ENCODE results near the gene RNF157. TPM values are rescaled to one million over a fixed set of nuclear protein-coding genes. Genes with fewer than 3 reads are reported as not detected.

Gene RNF157
- polyA plus RNA-seq, 1 experiment = 1.6 TPM

DNA sequence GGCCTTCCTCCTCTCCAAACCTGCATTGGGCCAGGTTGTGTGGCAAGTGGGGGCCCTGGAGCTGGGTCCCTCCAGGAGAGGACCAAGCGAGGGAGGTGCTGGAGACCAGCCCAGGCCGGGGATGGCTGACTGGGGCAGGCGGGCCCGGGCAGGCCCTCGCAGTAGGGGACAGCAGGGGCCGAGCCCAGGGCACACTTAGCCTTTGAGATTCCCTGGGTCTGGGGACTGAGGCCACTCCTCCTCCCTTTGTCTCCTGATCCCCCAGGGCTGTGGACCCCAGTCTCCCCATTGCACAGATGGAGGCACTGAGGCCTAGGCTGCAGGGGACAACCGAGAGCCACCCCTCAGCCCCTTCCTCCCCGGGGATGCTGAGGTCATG is 104.5 kb downstream of the RNF157 start:
- Histone ChIP-seq H3K4me3 (ENCODE audit: low read depth, low read length) (no peak overlapping the region), H3K27me3 (ENCODE audit: control insufficient read depth, insufficient read depth, low read length) (peaks cover 98% of the 10 kb centered on the region), H3K9me3 (ENCODE audit: control insufficient read depth, insufficient read depth, low read length) (peaks cover 3% of the 10 kb centered on the region; the same call in 1 of the 2 replicates), H3K27ac (ENCODE audit: low read depth, low read length) (no peak overlapping the region)
- CTCF ChIA-PET = no interaction called here
- DNase-seq (ENCODE audit: low read depth, low spot score) = no peak
- TF ChIP-seq, protein P1, sequence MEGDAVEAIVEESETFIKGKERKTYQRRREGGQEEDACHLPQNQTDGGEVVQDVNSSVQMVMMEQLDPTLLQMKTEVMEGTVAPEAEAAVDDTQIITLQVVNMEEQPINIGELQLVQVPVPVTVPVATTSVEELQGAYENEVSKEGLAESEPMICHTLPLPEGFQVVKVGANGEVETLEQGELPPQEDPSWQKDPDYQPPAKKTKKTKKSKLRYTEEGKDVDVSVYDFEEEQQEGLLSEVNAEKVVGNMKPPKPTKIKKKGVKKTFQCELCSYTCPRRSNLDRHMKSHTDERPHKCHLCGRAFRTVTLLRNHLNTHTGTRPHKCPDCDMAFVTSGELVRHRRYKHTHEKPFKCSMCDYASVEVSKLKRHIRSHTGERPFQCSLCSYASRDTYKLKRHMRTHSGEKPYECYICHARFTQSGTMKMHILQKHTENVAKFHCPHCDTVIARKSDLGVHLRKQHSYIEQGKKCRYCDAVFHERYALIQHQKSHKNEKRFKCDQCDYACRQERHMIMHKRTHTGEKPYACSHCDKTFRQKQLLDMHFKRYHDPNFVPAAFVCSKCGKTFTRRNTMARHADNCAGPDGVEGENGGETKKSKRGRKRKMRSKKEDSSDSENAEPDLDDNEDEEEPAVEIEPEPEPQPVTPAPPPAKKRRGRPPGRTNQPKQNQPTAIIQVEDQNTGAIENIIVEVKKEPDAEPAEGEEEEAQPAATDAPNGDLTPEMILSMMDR (IDR thresholded peaks at IDR 0.05; ENCODE audit: low read depth, low read length) = no peak
- POLR2A ChIA-PET = no interaction called here

DNA sequence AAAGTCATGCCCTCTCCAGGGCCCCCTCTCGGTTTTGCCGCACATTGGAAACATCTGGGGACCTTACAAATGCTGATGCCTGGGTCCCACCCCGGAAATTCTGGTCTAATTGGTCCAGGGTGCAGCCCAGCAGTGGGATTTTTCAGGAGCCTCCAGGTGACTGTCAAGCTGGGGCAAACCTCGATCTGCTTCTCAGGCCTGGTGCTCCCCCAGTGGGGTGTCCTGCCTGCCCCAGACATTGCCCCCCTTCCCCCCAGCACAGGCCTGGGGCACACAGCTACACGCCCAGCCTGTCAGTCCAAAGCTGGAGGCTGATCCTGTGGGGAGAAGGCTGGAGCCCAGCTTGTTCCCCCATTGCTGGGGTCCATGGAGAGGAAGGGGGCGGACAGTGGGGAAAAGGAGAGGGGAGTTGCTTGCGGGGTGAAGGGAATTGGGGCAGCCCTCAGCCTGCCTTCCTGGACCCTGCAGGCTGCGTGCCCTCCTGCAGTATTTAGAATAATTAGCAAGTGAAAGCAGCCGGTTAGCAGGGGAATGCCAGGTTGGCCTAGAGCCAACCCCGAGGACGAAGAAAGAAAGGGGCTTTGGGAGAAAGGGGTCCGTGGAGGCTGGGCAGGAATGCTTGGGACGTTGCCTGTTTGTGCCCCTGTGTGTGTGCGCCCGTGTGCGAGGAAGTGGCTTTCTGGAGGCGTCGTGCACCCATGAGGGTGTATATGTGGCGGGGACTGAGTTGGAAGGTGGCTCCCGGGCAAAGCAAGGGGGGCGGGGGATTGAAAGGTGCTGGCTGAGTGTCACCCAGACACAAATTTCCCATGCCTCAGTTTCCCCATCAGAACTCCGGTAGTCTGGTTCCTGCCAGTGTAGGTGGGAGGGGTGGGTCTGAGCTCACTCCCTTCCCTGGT is 105.1 kb downstream of the RNF157 start:
- peaks cover 3% of the 10 kb centered on the region; the same call in 1 of the 2 replicates for H3K9me3 ChIP-seq (ENCODE audit: control insufficient read depth, insufficient read depth, low read length)
- TF ChIP-seq, protein P1 (IDR thresholded peaks at IDR 0.05; ENCODE audit: low read depth, low read length) = no peak
- H3K27ac ChIP-seq (ENCODE audit: low read depth, low read length) = no peak overlapping the region
- POLR2A ChIA-PET = no interaction called here
- H3K4me3 ChIP-seq (ENCODE audit: low read depth, low read length) = no peak overlapping the region
- peaks cover 96% of the 10 kb centered on the region for H3K27me3 ChIP-seq (ENCODE audit: control insufficient read depth, insufficient read depth, low read length)
- no peak for DNase-seq (ENCODE audit: low read depth, low spot score)
- CTCF ChIA-PET = interaction anchor here (1.0 kb wide), 1 partner anchor 144 kb away, joined by 3 read pairs; no protein-coding TSS in a partner anchor

- CTCF ChIA-PET = interaction anchor here (0.7 to 1.2 kb wide), 4 partner anchors 9 to 147 kb away, joined by 3 read pairs; no protein-coding TSS in a partner anchor
- TF ChIP-seq, protein P1 (IDR thresholded peaks at IDR 0.05; ENCODE audit: low read depth, low read length) = no peak
- Histone ChIP-seq H3K9me3 (ENCODE audit: control insufficient read depth, insufficient read depth, low read length) (no peaks in the 10 kb centered on the region; the same call in 1 of the 2 replicates), H3K27me3 (ENCODE audit: control insufficient read depth, insufficient read depth, low read length) (peaks cover 82% of the 10 kb centered on the region), H3K4me3 (ENCODE audit: low read depth, low read length) (no peak overlapping the region), H3K27ac (ENCODE audit: low read depth, low read length) (no peak overlapping the region)
- POLR2A ChIA-PET = no interaction called here
- no peak for DNase-seq (ENCODE audit: low read depth, low spot score)
Observed at GRCh38 chr17:76132574-76133338, 107.5 kb downstream of the RNF157 start.

GRCh38 chr17:76131692-76132573 is 108.4 kb downstream of the RNF157 start:
- CTCF ChIA-PET = interaction anchor here (1.0 kb wide), 1 partner anchor 147 kb away, joined by 3 read pairs; no protein-coding TSS in a partner anchor
- Histone ChIP-seq H3K27ac (ENCODE audit: low read depth, low read length) (no peak overlapping the region), H3K9me3 (ENCODE audit: control insufficient read depth, insufficient read depth, low read length) (no peaks in the 10 kb centered on the region; the same call in 1 of the 2 replicates), H3K27me3 (ENCODE audit: control insufficient read depth, insufficient read depth, low read length) (peaks cover 77% of the 10 kb centered on the region), H3K4me3 (ENCODE audit: low read depth, low read length) (no peak overlapping the region)
- POLR2A ChIA-PET = no interaction called here
- no peak for DNase-seq (ENCODE audit: low read depth, low spot score)
- TF ChIP-seq, protein P1 (IDR thresholded peaks at IDR 0.05; ENCODE audit: low read depth, low read length) = no peak
